Naive thymus-derived CD4-positive, alpha-beta T cell (primary cell): Measurements from ENCODE around the gene PTPRA. TPM values are rescaled to one million over a fixed set of nuclear protein-coding genes. Genes with fewer than 3 reads are reported as not detected.

Experiments
- ATAC-seq: fragments of 150-1000 bp; cut with Tn5 transposase; 2 replicates; pipeline ENCODE4 v1.10.0; 2021; ENCODE audit warnings: mild to moderate bottlenecking, moderate library complexity
- CTCF ChIA-PET: fragments of 350-600 bp; sonication (Branson Sonifier 250); formaldehyde crosslinking; loops from one replicate; lab custom pipeline; 2021; ENCODE audit warnings: antibody characterized with exemption; lab: Charles Lee
- POLR2A ChIA-PET: fragments of 350-600 bp; sonication (Branson Sonifier 250); formaldehyde crosslinking; loops from one replicate; lab custom pipeline; 2021; ENCODE audit warnings: antibody characterized with exemption, inconsistent platforms; lab: Charles Lee
- DNase-seq, 9 donors: peaks; one replicate each; pipeline versions ENCODE4 v3.0.0 to v3.0.0-alpha.2; 2020 to 2022; ENCODE audit warnings: mixed read lengths in 1 of 9
- H3K27ac ChIP-seq: one replicate; pipeline ENCODE4 v1.7.0; 2013; ENCODE audit warnings: mild to moderate bottlenecking, low read depth, low read length, moderate library complexity
- H3K27me3 ChIP-seq, 2 donors: one replicate each; pipeline ENCODE4 v1.7.0; 2013; ENCODE audit warnings: low read length in 2 of 2, mild to moderate bottlenecking in 2 of 2, moderate library complexity in 2 of 2; ENCODE audit not compliant: control insufficient read depth in 2 of 2, insufficient read depth in 2 of 2
- H3K36me3 ChIP-seq, 3 experiments: 1 replicate in 2 of 3; 2 replicates in 1 of 3; pipeline ENCODE4 v1.7.0; 2013; ENCODE audit warnings: low read length in 3 of 3, mild to moderate bottlenecking in 3 of 3, moderate library complexity in 1 of 3; ENCODE audit not compliant: insufficient read depth in 3 of 3, control insufficient read depth in 2 of 3
- H3K4me1 ChIP-seq, 2 donors: one replicate each; pipeline ENCODE4 v1.7.0; 2013; ENCODE audit warnings: low read length in 2 of 2, mild to moderate bottlenecking in 2 of 2, moderate library complexity in 1 of 2; ENCODE audit not compliant: control insufficient read depth in 2 of 2, insufficient read depth in 2 of 2
- H3K4me3 ChIP-seq: 2 replicates; pipeline ENCODE4 v1.7.0; 2013; ENCODE audit warnings: mild to moderate bottlenecking, low read length
- H3K9me3 ChIP-seq, 3 experiments: 1 replicate in 2 of 3; 2 replicates in 1 of 3; pipeline ENCODE4 v1.7.0; 2013; ENCODE audit warnings: low read length in 3 of 3; ENCODE audit not compliant: control insufficient read depth in 2 of 3
- H3K27ac Mint-ChIP-seq, 9 donors: one replicate each; pipeline ENCODE4 v1.8.0; 2020 to 2022; ENCODE audit warnings: mixed read lengths in 9 of 9, mild to moderate bottlenecking in 8 of 9, moderate library complexity in 5 of 9, inconsistent platforms in 2 of 9
- H3K27me3 Mint-ChIP-seq, 5 donors: one replicate each; pipeline ENCODE4 v1.8.0; 2021 to 2022; ENCODE audit warnings: mixed read lengths in 5 of 5, mild to moderate bottlenecking in 1 of 5
- H3K36me3 Mint-ChIP-seq, 5 donors: one replicate each; pipeline ENCODE4 v1.8.0; 2020 to 2022; ENCODE audit warnings: mixed read lengths in 5 of 5, mild to moderate bottlenecking in 3 of 5, inconsistent platforms in 1 of 5
- H3K4me1 Mint-ChIP-seq, 7 donors: one replicate each; pipeline ENCODE4 v1.8.0; 2020 to 2022; ENCODE audit warnings: mixed read lengths in 7 of 7, mild to moderate bottlenecking in 3 of 7, inconsistent platforms in 1 of 7
- H3K4me3 Mint-ChIP-seq, 10 donors: one replicate each; pipeline ENCODE4 v1.8.0; 2020 to 2022; ENCODE audit warnings: mild to moderate bottlenecking in 10 of 10, mixed read lengths in 10 of 10, moderate library complexity in 6 of 10, inconsistent platforms in 2 of 10
- H3K9me3 Mint-ChIP-seq, 11 donors: one replicate each; pipeline ENCODE4 v1.8.0; 2020 to 2022; ENCODE audit warnings: mixed read lengths in 11 of 11, mild to moderate bottlenecking in 4 of 11, inconsistent platforms in 1 of 11, moderate library complexity in 1 of 11
- intact Hi-C, 2 donors: fragments of 100-400 bp; cut with micrococcal nuclease; formaldehyde crosslinking; loops; one replicate each; pipeline ENCODE4 v1.15.1; 2023
- polyA plus RNA-seq, 2 donors: library from polyadenylated mRNA; unstranded; fragments of 300-500 nt; fragmentation: Illumina TruSeq; gene quantifications; one replicate each; pipeline ENCODE4 v1.2.3, GENCODE V29; 2021
- total RNA-seq, 6 experiments: library from RNA in 5 of 6; stranded (reverse) in 5 of 6; gene quantifications; 1 replicate in 5 of 6; 2 replicates in 1 of 6; pipeline ENCODE4 v1.2.3 and lab custom pipeline; 2021 to 2026

PTPRA gene
- total and polyA plus RNA-seq, 7 experiments from 2014 or later, result 27.5 to 86.6 (median 78.2) TPM

- Histone ChIP-seq H3K27ac (no peak overlapping the region), H3K36me3 (peaks cover 6 to 17% (median 6%) of the 10 kb centered on the region in 3 experiments), H3K4me3 (no peak overlapping the region), H3K27me3 (no peaks in the 10 kb centered on the region), H3K9me3 (no peaks in the 10 kb centered on the region), H3K4me1 (peaks cover 0 to 7% of the 10 kb centered on the region in 2 donors)
- ChIA-PET CTCF (interaction anchor here (0.7 kb wide), 1 partner anchor 419 kb away, joined by 4 read pairs; no protein-coding TSS in a partner anchor), POLR2A (no interaction called here)
- peaks cover 4 to 26% (median 12%) of the 10 kb centered on the region in 7 donors for H3K4me1 Mint-ChIP-seq
- H3K4me3 Mint-ChIP-seq, result no peak overlapping the region
- no peak for ATAC-seq
- no peaks in the 10 kb centered on the region for H3K27me3 Mint-ChIP-seq
- H3K36me3 Mint-ChIP-seq, result peaks cover 2 to 12% (median 6%) of the 10 kb centered on the region in 5 donors
- DNase-seq, result no peak
- peaks cover 0 to 2% (median 0%) of the 10 kb centered on the region in 11 donors for H3K9me3 Mint-ChIP-seq
- intact Hi-C loops, result loop anchor here in 1 of 2 donors (1.0 to 2.0 kb wide), 2 partner anchors 109 to 293 kb away; partner anchors contain the start of gene PTPRA
- H3K27ac Mint-ChIP-seq, result no peak overlapping the region
Measured at GRCh38 chr20:2981646-2982045, 108.4 kb downstream of the PTPRA start.

GRCh38 chr20:2983508-2983907 lies 110.2 kb downstream of the PTPRA start:
- Mint-ChIP-seq H3K36me3 (peaks cover 5 to 20% (median 17%) of the 10 kb centered on the region in 5 donors), H3K4me1 (peaks cover 4 to 31% (median 7%) of the 10 kb centered on the region in 7 donors), H3K27ac (no peak overlapping the region), H3K4me3 (no peak overlapping the region), H3K9me3 (peaks cover 0 to 2% (median 0%) of the 10 kb centered on the region in 11 donors), H3K27me3 (no peaks in the 10 kb centered on the region)
- H3K36me3 ChIP-seq, result peaks cover 13 to 36% (median 20%) of the 10 kb centered on the region in 3 experiments
- DNase-seq (no peak), ATAC-seq (no peak)
- no peaks in the 10 kb centered on the region for H3K9me3 ChIP-seq
- H3K4me3 ChIP-seq, result no peak overlapping the region
- intact Hi-C loops, result loop anchor here in 1 of 2 donors (2.0 kb wide), 1 partner anchor 111 kb away; the partner anchor contains the start of gene PTPRA
- ChIA-PET POLR2A (no interaction called here), CTCF (interaction anchor here (0.7 to 1.0 kb wide), 3 partner anchors 15 to 296 kb away, joined by 3 to 7 read pairs (median 3); no protein-coding TSS in a partner anchor)
- peaks cover 0 to 7% of the 10 kb centered on the region in 2 donors for H3K4me1 ChIP-seq
- H3K27me3 ChIP-seq, result no peaks in the 10 kb centered on the region
- H3K27ac ChIP-seq, result no peak overlapping the region

DNA sequence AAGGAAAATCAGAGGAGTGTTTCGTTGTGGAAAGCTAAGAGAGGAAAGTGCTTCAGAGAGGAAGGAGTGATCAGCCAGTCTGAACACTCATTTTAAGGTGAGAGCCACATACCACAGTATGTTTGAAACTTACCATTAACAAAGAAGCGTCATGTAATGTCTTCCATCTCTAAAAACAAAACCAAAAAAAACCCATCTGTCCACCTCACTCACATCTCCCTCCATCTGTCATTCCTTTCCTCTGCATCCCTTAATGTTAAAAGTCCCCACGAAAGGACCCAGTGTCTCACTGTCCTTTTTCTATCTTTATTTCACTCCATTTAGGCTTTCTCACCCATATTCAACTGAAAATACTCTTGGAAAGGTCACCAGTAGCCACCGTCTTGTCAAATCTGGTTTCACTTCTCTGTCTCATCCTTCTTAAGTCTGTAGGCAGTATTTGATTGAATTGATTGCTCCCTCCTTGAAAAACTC lies 110.8 kb downstream of the PTPRA start:
- peaks cover 0 to 2% (median 0%) of the 10 kb centered on the region in 11 donors for H3K9me3 Mint-ChIP-seq
- no peak overlapping the region for H3K4me3 Mint-ChIP-seq
- no peak overlapping the region for H3K27ac Mint-ChIP-seq
- Histone ChIP-seq H3K27me3 (no peaks in the 10 kb centered on the region), H3K9me3 (no peaks in the 10 kb centered on the region), H3K27ac (no peak overlapping the region), H3K4me3 (no peak overlapping the region), H3K4me1 (peaks cover 0 to 7% of the 10 kb centered on the region in 2 donors), H3K36me3 (peaks cover 14 to 42% (median 24%) of the 10 kb centered on the region in 3 experiments)
- no peaks in the 10 kb centered on the region for H3K27me3 Mint-ChIP-seq
- CTCF ChIA-PET, result interaction anchor here (0.6 to 1.0 kb wide), 4 partner anchors 14 to 295 kb away, joined by 3 to 7 read pairs (median 3); no protein-coding TSS in a partner anchor
- H3K4me1 Mint-ChIP-seq, result peaks cover 4 to 32% (median 7%) of the 10 kb centered on the region in 7 donors
- intact Hi-C loops, result no loop called here
- ATAC-seq (peak; percentile 28), DNase-seq (no peak)
- H3K36me3 Mint-ChIP-seq, result peaks cover 7 to 25% (median 22%) of the 10 kb centered on the region in 5 donors
- POLR2A ChIA-PET, result no interaction called here

- ChIA-PET CTCF (interaction anchor here (1.0 kb wide), 1 partner anchor 222 kb away, joined by 3 read pairs; no protein-coding TSS in a partner anchor), POLR2A (no interaction called here)
- intact Hi-C loops, result no loop called here
- Mint-ChIP-seq H3K36me3 (peaks cover 7 to 33% (median 22%) of the 10 kb centered on the region in 5 donors), H3K4me3 (no peak overlapping the region), H3K9me3 (peaks cover 0 to 2% (median 0%) of the 10 kb centered on the region in 11 donors), H3K4me1 (peaks cover 4 to 38% (median 7%) of the 10 kb centered on the region in 7 donors), H3K27me3 (no peaks in the 10 kb centered on the region), H3K27ac (no peak overlapping the region)
- ATAC-seq (no peak), DNase-seq (peak in 1 of 9 donors; percentile 43)
- no peak overlapping the region for H3K27ac ChIP-seq
- no peaks in the 10 kb centered on the region for H3K27me3 ChIP-seq
- H3K4me3 ChIP-seq, result no peak overlapping the region
- H3K9me3 ChIP-seq, result no peaks in the 10 kb centered on the region
- H3K4me1 ChIP-seq, result peaks cover 0 to 7% of the 10 kb centered on the region in 2 donors
- peaks cover 14 to 51% (median 24%) of the 10 kb centered on the region in 3 experiments for H3K36me3 ChIP-seq
Measured at GRCh38 chr20:2984956-2985661, 111.8 kb downstream of the PTPRA start.

- Histone ChIP-seq H3K27me3 (no peaks in the 10 kb centered on the region), H3K4me3 (no peak overlapping the region), H3K9me3 (no peaks in the 10 kb centered on the region), H3K27ac (no peak overlapping the region), H3K4me1 (peaks cover 0 to 7% of the 10 kb centered on the region in 2 donors), H3K36me3 (peaks cover 19 to 65% (median 25%) of the 10 kb centered on the region in 3 experiments)
- Mint-ChIP-seq H3K36me3 (peaks cover 7 to 40% (median 26%) of the 10 kb centered on the region in 5 donors), H3K9me3 (peaks cover 0 to 2% (median 0%) of the 10 kb centered on the region in 11 donors), H3K4me1 (peaks cover 4 to 38% (median 7%) of the 10 kb centered on the region in 7 donors), H3K27ac (peak overlapping the region in 3 of 9 donors; percentile 43 to 85 (median 54)), H3K27me3 (no peaks in the 10 kb centered on the region), H3K4me3 (peak overlapping the region in 1 of 10 donors; percentile 56)
- DNase-seq (peak in 1 of 9 donors; percentile 63), ATAC-seq (peak; percentile 86)
- ChIA-PET CTCF (no interaction called here), POLR2A (no interaction called here)
- intact Hi-C loops, result no loop called here
Measured at GRCh38 chr20:2986466-2986865, 113.2 kb downstream of the PTPRA start.

- DNase-seq (no peak), ATAC-seq (no peak)
- Histone ChIP-seq H3K27me3 (no peaks in the 10 kb centered on the region), H3K4me3 (no peak overlapping the region), H3K4me1 (peaks cover 0 to 7% of the 10 kb centered on the region in 2 donors), H3K9me3 (no peaks in the 10 kb centered on the region), H3K36me3 (peaks cover 19 to 78% (median 30%) of the 10 kb centered on the region in 3 experiments), H3K27ac (no peak overlapping the region)
- Mint-ChIP-seq H3K4me3 (no peak overlapping the region), H3K27ac (no peak overlapping the region), H3K36me3 (peaks cover 7 to 52% (median 32%) of the 10 kb centered on the region in 5 donors), H3K9me3 (peaks cover 0 to 2% (median 0%) of the 10 kb centered on the region in 11 donors), H3K4me1 (peaks cover 0 to 41% (median 0%) of the 10 kb centered on the region in 7 donors), H3K27me3 (no peaks in the 10 kb centered on the region)
- intact Hi-C loops, result no loop called here
- CTCF ChIA-PET, result interaction anchor here (0.5 kb wide), 1 partner anchor 228 kb away, joined by 4 read pairs; no protein-coding TSS in a partner anchor
- POLR2A ChIA-PET, result no interaction called here
Measured at GRCh38 chr20:2987861-2988260, 114.6 kb downstream of the PTPRA start.
